Fibroblast of pulmonary artery (primary cell): ENCODE measurements around the gene STEAP1.

Source experiments
- DNase-seq: peaks from one replicate; pipeline ENCODE4 v3.0.0-alpha.2; 2010; ENCODE audit warnings: low read depth
- H3K4me3 ChIP-seq: replicated peaks from 2 replicates; pipeline ENCODE4 v1.5.1; 2011; ENCODE audit warnings: low read depth, mild to moderate bottlenecking, control low read depth, low read length, moderate library complexity
- CTCF ChIP-seq: IDR thresholded peaks from 2 replicates; pipeline ENCODE4 v1.5.1; 2011; ENCODE audit warnings: mild to moderate bottlenecking, control low read depth, low read length, inconsistent platforms; ENCODE audit errors: missing control alignments

Gene STEAP1

GRCh38 chr7:90190995-90191394, 36.7 kb downstream of the STEAP1 start:
- H3K4me3 ChIP-seq, result no peak overlapping the region
- TF ChIP-seq CTCF, result no peak
- no peak for DNase-seq

DNA sequence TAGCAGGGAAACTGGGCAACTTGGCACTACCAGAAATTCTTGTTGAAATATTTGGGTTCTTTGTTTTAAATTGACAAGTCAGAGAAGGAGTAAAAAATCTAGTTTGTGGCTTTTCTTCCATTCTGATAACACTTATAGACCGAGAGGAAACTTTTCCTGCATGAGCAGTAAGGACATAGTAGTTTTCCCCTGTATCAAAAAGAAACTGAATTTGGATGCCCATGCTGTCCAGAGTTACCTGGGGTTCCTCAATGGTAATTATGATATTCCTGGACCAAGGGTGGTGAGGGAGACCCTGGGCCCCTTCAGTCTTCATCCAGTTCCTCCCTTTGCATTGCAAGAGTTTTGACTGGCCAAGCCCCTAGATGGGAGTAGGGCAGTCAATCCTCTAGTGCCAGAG, 37.4 kb downstream of the STEAP1 start:
- no peak overlapping the region for H3K4me3 ChIP-seq
- TF ChIP-seq CTCF, result no peak
- DNase-seq, result no peak

DNA sequence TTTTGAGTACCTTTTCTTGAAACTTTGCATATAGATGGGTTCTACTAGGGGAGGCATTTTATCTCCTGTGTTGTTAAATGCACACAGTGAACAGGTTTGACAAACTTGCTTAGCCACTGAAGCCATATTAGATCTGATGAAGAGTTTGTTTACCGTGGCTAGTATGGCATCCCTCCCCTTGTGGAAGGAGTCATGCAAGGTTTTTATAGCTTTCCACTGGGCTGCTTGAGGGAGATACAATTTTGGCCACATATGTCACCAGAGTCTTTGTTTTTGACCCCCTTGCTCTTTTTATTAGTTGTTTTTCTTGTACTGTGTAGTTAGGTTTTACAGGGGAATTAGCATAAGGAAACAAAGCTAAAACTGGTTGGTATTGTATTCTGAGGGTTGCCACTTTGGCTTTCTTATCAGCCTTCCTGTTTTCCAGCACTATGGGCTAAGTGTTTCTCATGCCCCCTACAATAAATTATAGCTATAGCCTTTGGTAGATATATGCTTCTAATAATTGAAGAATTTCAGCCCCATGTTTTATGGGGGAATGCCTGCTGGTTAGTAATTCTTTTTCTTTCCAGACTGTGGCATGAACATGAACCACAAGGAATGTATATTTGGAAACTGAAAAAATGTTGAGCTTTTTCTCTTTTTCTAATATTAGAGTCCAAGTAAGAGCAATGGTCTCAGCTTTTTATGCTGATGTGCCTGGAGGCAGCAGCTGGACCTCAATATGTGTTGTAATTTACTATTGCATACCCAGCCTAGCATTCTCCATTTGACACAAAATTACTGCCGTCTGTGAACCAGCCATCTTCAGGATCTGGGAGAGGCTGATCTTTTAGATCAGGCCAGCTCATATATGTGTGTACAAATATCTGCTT, 38.8 kb downstream of the STEAP1 start:
- no peak for TF ChIP-seq CTCF
- no peak overlapping the region for H3K4me3 ChIP-seq
- DNase-seq, result no peak

DNA sequence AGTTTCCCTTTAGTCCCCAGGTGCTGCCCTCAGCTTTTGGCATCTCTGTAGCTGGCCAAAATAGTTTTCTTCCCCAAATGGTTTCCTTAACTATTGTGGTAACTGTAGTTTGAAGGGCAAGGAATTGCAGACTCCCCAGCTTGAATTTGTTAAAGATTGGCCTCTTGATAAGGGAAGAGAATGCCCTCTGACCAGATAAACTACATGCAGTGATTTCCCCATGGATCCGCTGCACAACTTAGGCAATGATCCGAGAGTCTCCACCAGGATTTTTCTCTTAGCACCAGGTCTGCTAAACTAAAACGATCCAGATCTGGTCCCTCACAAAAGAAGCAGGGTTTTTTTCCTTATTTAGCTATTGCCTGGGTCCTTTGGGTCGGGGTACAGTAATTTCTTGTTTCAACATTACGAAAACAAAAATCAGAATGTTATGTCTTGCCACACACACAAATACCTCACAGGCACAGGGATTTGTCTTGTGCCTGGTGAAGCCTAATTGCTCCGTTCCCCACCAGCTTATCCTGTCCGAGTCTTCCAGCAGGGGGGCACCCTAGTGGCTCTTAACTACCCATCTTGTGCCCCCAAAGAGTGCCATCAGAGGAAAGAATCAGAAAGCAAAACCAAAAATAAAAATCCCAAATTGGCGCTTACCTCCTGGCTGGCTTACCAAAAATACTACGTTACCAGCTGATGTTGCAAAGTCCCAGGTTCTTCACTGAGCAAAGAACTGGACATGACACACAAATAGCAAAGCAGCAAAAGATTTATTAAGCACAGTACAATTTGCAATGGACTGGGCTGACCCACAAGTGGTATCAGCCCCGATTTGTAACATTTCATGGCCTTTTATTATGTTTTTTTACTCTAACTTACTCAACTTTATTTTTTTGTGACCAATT, 40.9 kb downstream of the STEAP1 start:
- DNase-seq, result no peak
- TF ChIP-seq CTCF, result no peak
- no peak overlapping the region for H3K4me3 ChIP-seq

- no peak for TF ChIP-seq CTCF
- DNase-seq, result no peak
- no peak overlapping the region for H3K4me3 ChIP-seq
Observed at GRCh38 chr7:90201500-90202195, 47.4 kb downstream of the STEAP1 start.

GRCh38 chr7:90207956-90208355, 53.7 kb downstream of the STEAP1 start:
- TF ChIP-seq CTCF, result no peak
- no peak for DNase-seq
- no peak overlapping the region for H3K4me3 ChIP-seq
